DMS153 treated with DMSO at 0.1 percent for 48 hours (cell line): Measurements from ENCODE around the gene ERAP2.
A peak's percentile ranks its signal among the peaks of the same experiment; 100 is the strongest.
"Not testable (repeated sequence)": the region's sequence is repeated elsewhere in the genome, so short reads cannot be mapped to it uniquely, and the experiment has no call there.

Experiments
- DNase-seq: peaks from one replicate; lab custom pipeline; 2025; ENCODE audit not compliant: unreplicated experiment; lab: John Stamatoyannopoulos, UW

ERAP2 gene

GRCh38 chr5:96930589-96930988 lies 54.3 kb downstream of the ERAP2 start:
- DNase-seq: no peak

- not testable (repeated sequence) for DNase-seq
Observed at GRCh38 chr5:96931037-96931436, 54.7 kb downstream of the ERAP2 start.

DNA sequence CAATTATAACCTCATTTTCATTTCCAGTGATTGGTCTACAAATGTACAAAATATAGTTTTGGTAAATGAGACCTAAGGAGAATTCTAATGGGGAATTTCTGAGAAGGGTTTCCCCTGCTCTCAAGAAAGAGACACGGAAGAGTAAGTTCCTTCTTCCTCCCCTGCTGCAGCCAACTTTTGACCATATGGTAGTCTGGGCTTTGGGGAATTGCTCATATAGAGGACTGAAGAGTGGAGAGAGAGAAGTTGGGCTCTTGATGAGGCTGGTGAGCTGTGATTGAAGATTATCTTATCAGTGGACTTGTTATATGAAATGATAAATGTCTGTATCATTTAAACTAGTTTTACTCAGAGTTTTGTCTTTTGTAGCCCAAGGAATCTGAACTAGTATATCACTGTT lies 55.3 kb downstream of the ERAP2 start:
- no peak for DNase-seq

- no peak for DNase-seq
Observed at GRCh38 chr5:96932026-96932425, 55.7 kb downstream of the ERAP2 start.

DNA sequence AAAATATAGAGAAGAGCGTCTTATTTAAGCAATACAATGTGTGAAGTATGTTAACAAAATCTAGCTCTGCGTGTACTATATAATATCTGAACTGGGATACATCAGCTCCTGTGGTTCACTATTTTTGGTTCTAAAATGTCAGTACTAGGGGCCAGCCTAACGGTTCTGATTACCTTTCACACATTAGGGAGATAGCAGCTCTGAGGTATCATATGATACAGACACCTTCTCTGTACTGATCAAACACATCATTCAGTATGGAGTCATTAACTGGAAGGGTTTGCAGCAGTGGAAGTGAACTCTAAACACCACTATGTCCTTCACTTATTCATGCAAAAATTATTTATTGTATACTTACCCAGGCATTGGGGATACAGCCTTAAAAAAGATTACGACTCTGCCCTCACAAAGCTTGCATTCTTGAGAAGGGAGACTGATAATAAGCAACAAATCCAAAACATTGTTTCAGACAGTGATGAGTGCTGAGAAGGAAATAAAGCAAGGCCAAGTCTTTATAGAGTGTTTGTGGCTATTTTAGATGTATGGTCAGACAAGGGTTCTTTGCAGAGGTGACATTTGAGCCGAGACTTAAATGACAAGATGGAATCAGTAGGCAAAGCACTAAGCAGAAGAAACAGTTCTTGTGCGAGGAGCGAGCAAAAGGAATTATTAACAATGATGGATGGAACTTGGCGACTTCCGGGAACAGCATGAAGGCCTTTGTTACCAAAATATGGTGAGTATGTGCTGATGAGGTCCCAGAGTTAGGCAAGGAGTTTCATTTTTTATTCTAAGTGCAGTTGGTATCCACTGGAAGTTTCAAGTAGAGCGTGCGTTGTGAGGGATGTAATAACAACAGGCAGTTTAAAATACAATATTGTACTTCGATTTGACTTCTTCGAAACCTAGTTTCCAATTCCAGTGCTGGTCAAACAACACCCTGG lies 57.7 kb downstream of the ERAP2 start:
- no peak for DNase-seq

GRCh38 chr5:96934708-96935558 lies 58.6 kb downstream of the ERAP2 start:
- peak; percentile 62 for DNase-seq

DNA sequence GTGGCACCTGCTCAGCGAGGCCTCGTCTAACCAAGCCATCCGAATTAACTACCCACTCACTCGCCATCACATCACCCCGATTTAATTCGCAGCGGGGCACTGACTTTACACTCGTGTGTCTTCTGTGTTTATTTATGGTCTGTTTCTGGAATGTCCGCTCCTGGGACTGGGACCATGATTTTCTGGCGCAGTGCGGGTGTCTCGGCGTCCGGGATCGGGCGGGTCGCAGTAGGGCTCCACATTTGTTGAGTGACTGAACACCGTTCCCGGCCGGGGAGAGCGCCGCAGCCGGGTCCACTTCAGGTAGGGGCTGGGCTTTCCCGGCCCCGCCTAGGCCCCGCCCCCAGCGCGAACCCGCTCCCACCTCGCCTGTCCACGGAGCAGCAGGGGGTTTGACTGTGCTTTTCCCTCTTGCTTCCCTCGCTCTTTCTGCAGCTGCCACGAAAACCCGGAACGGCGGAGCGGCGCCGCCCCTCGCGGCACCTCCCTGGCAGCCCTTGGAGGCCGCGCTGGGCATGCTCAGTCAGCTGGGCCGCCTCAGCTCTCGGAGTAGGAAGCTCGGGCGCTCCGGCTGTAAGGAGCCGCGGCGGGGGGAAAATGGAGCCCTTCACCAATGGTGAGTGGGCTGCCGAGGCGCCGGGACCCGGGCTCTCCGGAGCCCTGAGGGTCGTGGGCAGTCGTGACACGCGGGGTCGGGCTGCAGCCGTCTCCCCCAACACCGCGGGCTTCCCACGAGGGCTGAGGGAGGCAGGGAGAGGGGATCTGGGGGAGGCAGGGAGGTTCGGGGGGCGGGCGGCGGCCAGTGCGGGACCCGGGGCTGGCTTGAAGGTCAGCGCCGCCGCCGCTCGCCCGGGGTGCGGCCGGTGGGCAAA lies 59.5 kb downstream of the ERAP2 start, which contains the start of gene LNPEP:
Gene LNPEP (plus strand): TSS at position 522 of the 872 bp plus-strand sequence. CDS start 76 bp downstream, at position 598.
- DNase-seq: peak; percentile 83

GRCh38 chr5:96936431-96937320 lies 60.4 kb downstream of the ERAP2 start:
- DNase-seq: no peak

DNA sequence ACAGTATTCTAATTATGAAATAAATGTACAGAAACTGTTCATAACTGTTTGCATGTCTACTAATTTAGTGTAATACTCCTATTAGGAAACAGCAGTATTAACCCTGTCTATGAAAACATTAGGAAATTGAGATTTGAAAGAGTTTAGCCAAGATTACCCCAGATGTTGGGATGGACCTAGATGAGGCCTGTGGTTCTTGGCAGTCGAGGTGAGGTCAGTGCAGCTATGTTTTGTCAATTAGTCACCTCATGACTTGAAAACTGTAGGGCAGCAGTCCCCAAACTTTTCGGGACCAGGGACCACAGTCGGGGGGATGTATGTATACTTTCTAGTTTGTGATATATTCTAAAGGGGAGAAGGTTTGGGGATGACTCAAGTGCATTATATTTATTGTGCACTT lies 64.3 kb downstream of the ERAP2 start:
- no peak for DNase-seq

- DNase-seq: no peak
Observed at GRCh38 chr5:96941140-96941539, 64.8 kb downstream of the ERAP2 start.

- DNase-seq: no peak
Observed at GRCh38 chr5:96942078-96942477, 65.8 kb downstream of the ERAP2 start.

- no peak for DNase-seq
Observed at GRCh38 chr5:96942911-96943310, 66.6 kb downstream of the ERAP2 start.

GRCh38 chr5:96943799-96944198 lies 67.5 kb downstream of the ERAP2 start:
- DNase-seq: no peak

GRCh38 chr5:96945144-96945897 lies 69.0 kb downstream of the ERAP2 start:
- no peak for DNase-seq

DNA sequence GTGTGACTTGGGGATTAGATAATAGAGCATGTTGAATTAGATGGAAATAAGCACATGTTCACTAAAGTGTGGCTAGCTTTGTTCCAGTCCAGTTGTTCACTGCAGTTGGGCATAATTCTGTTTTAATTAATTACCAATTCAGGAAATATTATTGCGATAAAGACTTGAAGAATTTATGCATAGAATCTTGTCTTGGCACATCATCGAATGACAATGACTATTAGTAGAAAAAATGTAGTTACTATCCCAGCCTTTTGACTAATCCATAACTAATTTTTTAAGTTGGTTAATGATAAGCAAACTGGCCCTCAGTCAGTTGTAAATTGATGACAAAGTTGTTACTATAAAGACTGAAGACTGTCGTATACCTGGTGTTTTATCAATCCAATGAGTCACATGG lies 70.1 kb downstream of the ERAP2 start:
- DNase-seq: no peak

- DNase-seq: no peak
Observed at GRCh38 chr5:96952118-96952750, 75.9 kb downstream of the ERAP2 start.

DNA sequence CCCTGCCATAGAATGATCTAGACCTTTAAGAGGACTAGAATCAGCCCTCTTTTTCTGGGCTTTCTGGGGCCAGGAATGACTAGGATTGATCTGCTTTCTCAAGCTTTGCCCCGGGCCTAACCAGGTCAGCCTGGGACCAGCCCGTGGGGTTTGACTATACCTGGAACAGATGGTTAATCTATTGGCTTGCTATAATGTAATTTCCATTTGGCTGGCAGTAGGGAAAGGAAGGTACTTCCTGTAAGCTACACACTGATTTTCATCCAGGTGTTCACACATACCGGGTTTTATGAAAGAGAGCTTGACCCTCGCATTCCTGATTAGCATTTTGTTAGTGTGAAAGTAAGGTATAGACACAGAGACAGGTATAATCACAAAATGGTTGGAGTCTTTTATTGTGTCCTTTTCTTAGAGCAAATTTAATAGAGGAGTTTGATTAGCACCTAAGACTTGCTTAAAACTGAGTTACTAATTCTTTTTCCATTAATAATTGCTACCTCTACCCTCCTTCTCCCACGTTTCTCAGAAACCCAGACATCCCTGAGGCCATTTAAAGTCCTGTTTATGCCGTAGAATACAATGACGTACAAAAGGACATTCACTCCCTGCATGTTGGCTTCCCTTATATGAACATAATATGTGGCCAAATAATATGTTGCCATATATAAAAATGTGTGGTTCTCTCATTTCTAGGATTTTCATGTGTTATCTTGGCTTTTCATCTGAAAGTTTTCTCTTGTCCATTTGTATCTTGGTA lies 76.9 kb downstream of the ERAP2 start:
- DNase-seq: no peak
